PC-3 (cell line): Measurements from ENCODE around the gene ADCY2. TPM values are rescaled to one million over a fixed set of nuclear protein-coding genes. Genes with fewer than 3 reads are reported as not detected.

Experiments used
- ATAC-seq: fragments of 200-7000 bp; cut with Tn5 transposase; 2 replicates; pipeline ENCODE4 v1.9.1; 2020; ENCODE audit warnings: mild to moderate bottlenecking, moderate library complexity
- BruUV-seq: library from RNA; stranded (reverse); fragments of 400-500 nt; replicated peaks from 2 replicates; lab custom pipeline; 2021; lab: Mats Ljungman, UMichigan
- CTCF ChIA-PET: fragments of 300-600 bp; sonication (Branson Sonifier 250); formaldehyde crosslinking; loops from one replicate; lab custom pipeline; 2022; ENCODE audit warnings: antibody characterized with exemption; lab: Charles Lee
- POLR2A ChIA-PET: fragments of 300-600 bp; sonication (Branson Sonifier 250); formaldehyde crosslinking; loops from one replicate; lab custom pipeline; 2022; ENCODE audit warnings: antibody characterized with exemption; ENCODE audit not compliant: unreplicated experiment; lab: Charles Lee
- DNase-seq: peaks from one replicate; pipeline ENCODE4 v3.0.0-alpha.2; 2015
- H2AFZ ChIP-seq: fragments of 300-600 bp; sonication (generic); 2 replicates; pipeline ENCODE4 v1.6.0; 2016; ENCODE audit warnings: antibody characterized with exemption, low read length
- H3F3A ChIP-seq: fragments of 300-600 bp; sonication (generic); one replicate; pipeline ENCODE4 v1.6.0; 2017; ENCODE audit warnings: antibody characterized with exemption, low read length, control low read depth, mild to moderate bottlenecking; ENCODE audit not compliant: unreplicated experiment
- H3K27ac ChIP-seq: fragments of 300-600 bp; sonication (generic); 2 replicates; pipeline ENCODE4 v1.5.1; 2016; ENCODE audit warnings: mild to moderate bottlenecking, low read length
- H3K27me3 ChIP-seq: fragments of 300-600 bp; sonication (generic); 2 replicates; pipeline ENCODE4 v1.6.1; 2016; ENCODE audit warnings: low read length, mixed read lengths
- H3K36me3 ChIP-seq: fragments of 300-600 bp; sonication (generic); 2 replicates; pipeline ENCODE4 v1.6.1; 2016; ENCODE audit warnings: low read depth, mixed run types, low read length, mixed read lengths
- H3K4me1 ChIP-seq: fragments of 300-600 bp; sonication (generic); 2 replicates; pipeline ENCODE4 v1.5.1; 2016; ENCODE audit warnings: low read length; ENCODE audit not compliant: insufficient read depth
- H3K4me2 ChIP-seq: fragments of 300-600 bp; sonication (generic); 2 replicates; pipeline ENCODE4 v1.6.0; 2016; ENCODE audit warnings: low read length
- H3K4me3 ChIP-seq: fragments of 300-600 bp; sonication (generic); 2 replicates; pipeline ENCODE4 v1.5.1; 2016; ENCODE audit warnings: mild to moderate bottlenecking, low read length, mixed read lengths
- H3K79me2 ChIP-seq: fragments of 300-600 bp; sonication (generic); 2 replicates; pipeline ENCODE4 v1.6.1; 2017; ENCODE audit warnings: low read length, mixed read lengths
- H3K9ac ChIP-seq: fragments of 300-600 bp; sonication (generic); 2 replicates; pipeline ENCODE4 v1.6.0; 2016; ENCODE audit warnings: mild to moderate bottlenecking, low read length
- H3K9me2 ChIP-seq: fragments of 300-600 bp; sonication (generic); replicated peaks from 2 replicates; pipeline ENCODE4 v1.6.1; 2016; ENCODE audit warnings: mixed run types, low read length, mixed read lengths
- H3K9me3 ChIP-seq: fragments of 300-600 bp; sonication (generic); 2 replicates; pipeline ENCODE4 v1.6.1; 2016; ENCODE audit warnings: low read length, mixed read lengths
- H4K20me1 ChIP-seq: fragments of 300-600 bp; sonication (generic); 2 replicates; pipeline ENCODE4 v1.6.1; 2016; ENCODE audit warnings: low read length, mixed read lengths
- EZH2 ChIP-seq: fragments of 300-600 bp; sonication (generic); IDR thresholded peaks from one replicate; pipeline ENCODE4 v1.6.1; 2017; ENCODE audit warnings: antibody characterized with exemption, mild to moderate bottlenecking, low read length; ENCODE audit not compliant: unreplicated experiment
- EZH2phosphoT487 ChIP-seq: fragments of 300-600 bp; sonication (generic); IDR thresholded peaks from 2 replicates; pipeline ENCODE4 v1.6.1; 2018; ENCODE audit warnings: mild to moderate bottlenecking, antibody characterized with exemption, low read length, borderline replicate concordance
- intact Hi-C: fragments of 100-400 bp; cut with micrococcal nuclease; formaldehyde crosslinking; loops from 2 replicates; pipeline ENCODE4 v1.9.0; 2023
- total RNA-seq: library from RNA; depleted of rRNA; stranded (reverse); fragments of >200 nt; gene quantifications from 2 replicates; pipeline ENCODE4 v1.2.3, GENCODE V29; 2014
- TF ChIP-seq, protein P1 (sequence below): fragments of 300-600 bp; sonication (generic); conservative IDR thresholded peaks from 2 replicates; pipeline ENCODE4 v1.5.1; 2017; ENCODE audit warnings: antibody characterized with exemption, low read depth, mild to moderate bottlenecking, low read length

ADCY2 gene
- total RNA-seq, 1 experiment from 2014 or later: not detected

DNA sequence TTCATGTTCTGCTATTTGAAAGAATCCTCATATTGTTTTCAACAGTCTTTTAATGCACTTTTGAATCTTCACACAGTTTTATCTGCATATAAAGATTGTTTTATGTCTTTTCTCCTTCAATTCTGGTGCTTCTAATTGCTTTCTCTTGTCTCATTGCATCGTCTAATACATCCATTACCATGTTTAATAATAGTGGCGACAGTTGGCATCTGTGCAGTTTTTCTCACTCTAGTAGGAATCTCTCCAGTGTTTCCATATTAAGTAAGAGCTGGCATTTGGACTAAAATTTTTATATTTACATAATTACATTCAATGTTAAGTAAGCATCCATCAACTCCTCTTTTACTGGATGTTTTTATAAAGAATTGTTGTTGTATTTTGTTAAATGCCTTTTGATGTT is 49.9 kb downstream of the ADCY2 start:
- no peak overlapping the region for H3K27ac ChIP-seq
- no peak for TF ChIP-seq EZH2phosphoT487
- TF ChIP-seq EZH2: no peak
- TF ChIP-seq, protein P1, sequence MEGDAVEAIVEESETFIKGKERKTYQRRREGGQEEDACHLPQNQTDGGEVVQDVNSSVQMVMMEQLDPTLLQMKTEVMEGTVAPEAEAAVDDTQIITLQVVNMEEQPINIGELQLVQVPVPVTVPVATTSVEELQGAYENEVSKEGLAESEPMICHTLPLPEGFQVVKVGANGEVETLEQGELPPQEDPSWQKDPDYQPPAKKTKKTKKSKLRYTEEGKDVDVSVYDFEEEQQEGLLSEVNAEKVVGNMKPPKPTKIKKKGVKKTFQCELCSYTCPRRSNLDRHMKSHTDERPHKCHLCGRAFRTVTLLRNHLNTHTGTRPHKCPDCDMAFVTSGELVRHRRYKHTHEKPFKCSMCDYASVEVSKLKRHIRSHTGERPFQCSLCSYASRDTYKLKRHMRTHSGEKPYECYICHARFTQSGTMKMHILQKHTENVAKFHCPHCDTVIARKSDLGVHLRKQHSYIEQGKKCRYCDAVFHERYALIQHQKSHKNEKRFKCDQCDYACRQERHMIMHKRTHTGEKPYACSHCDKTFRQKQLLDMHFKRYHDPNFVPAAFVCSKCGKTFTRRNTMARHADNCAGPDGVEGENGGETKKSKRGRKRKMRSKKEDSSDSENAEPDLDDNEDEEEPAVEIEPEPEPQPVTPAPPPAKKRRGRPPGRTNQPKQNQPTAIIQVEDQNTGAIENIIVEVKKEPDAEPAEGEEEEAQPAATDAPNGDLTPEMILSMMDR: no peak
- no peaks in the 10 kb centered on the region for H3K9me2 ChIP-seq
- peaks cover 20% of the 10 kb centered on the region for H3K27me3 ChIP-seq
- H3K9me3 ChIP-seq: no peaks in the 10 kb centered on the region
- H3K79me2 ChIP-seq: no peaks in the 10 kb centered on the region
- ChIA-PET POLR2A (no interaction called here), CTCF (no interaction called here)
- intact Hi-C loops: no loop called here
- H4K20me1 ChIP-seq: no peaks in the 10 kb centered on the region
- BruUV-seq: no TSS peak
- no peak overlapping the region for H3K9ac ChIP-seq
- H3K4me1 ChIP-seq: no peaks in the 10 kb centered on the region
- no peak overlapping the region for H3K4me2 ChIP-seq
- H3F3A ChIP-seq: no peaks in the 10 kb centered on the region
- H3K4me3 ChIP-seq: no peak overlapping the region
- no peak for ATAC-seq
- no peaks in the 10 kb centered on the region for H3K36me3 ChIP-seq
- no peak for DNase-seq
- H2AFZ ChIP-seq: no peak overlapping the region

DNA sequence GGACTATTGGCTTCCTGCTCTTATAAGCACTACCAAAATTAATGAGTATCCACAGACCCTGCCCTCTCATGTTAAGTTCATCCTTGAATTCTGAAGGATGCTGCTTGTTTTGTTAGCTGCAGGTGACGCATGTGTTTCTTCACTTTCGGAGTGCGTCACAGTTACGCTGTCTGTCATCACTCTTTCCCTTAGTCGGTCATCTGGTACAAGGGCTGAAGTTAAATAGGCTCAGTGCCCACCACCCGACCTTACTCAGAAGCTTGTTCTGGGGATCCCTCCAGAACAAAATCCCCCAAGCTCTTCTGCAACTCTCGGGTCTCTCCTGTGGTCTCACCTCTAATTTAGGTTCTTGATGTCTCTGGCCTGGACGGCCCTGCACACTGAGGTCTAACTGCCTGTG is 51.0 kb downstream of the ADCY2 start:
- Histone ChIP-seq H3K27ac (no peak overlapping the region), H3K9me2 (no peaks in the 10 kb centered on the region), H3K4me3 (no peak overlapping the region), H3K36me3 (no peaks in the 10 kb centered on the region), H3K79me2 (no peaks in the 10 kb centered on the region), H3K9ac (no peak overlapping the region), H3K9me3 (no peaks in the 10 kb centered on the region), H3K27me3 (peaks cover 18% of the 10 kb centered on the region; the same call in 1 of the 2 replicates), H3F3A (no peaks in the 10 kb centered on the region), H4K20me1 (no peaks in the 10 kb centered on the region), H3K4me1 (no peaks in the 10 kb centered on the region), H3K4me2 (no peak overlapping the region), H2AFZ (no peak overlapping the region)
- BruUV-seq: no TSS peak
- ATAC-seq (no peak), DNase-seq (no peak)
- ChIA-PET CTCF (no interaction called here), POLR2A (no interaction called here)
- intact Hi-C loops: no loop called here
- no peak for TF ChIP-seq EZH2phosphoT487
- TF ChIP-seq, protein P1: no peak
- no peak for TF ChIP-seq EZH2

DNA sequence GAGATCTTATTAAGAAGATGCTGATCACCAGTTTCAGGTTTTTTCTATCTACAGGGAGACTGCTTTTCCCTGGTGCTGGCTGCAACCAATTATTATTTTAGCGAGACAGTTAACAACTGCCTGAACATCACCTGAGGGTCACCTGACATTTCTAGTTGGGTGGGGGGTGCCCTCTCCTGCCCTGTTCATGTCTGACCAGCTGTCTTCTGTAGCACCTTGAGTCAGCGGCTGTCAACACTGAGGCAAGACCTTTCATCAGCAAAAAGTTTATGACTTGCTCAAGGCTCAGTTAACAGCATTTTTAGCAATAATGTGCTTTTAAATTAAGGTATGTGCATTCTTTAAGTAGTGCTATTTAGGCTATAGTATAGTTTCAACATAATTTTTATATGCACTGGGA is 58.0 kb downstream of the ADCY2 start:
- H2AFZ ChIP-seq: no peak overlapping the region

More for the DNA sequence above, 58.0 kb downstream of the ADCY2 start:
- no peaks in the 10 kb centered on the region for H4K20me1 ChIP-seq
- H3K36me3 ChIP-seq: no peaks in the 10 kb centered on the region
- H3K9me3 ChIP-seq: no peaks in the 10 kb centered on the region
- no peak overlapping the region for H3K4me3 ChIP-seq
- no peaks in the 10 kb centered on the region for H3K27me3 ChIP-seq
- ATAC-seq: no peak
- no peak for DNase-seq
- H3K9ac ChIP-seq: no peak overlapping the region
- H3K27ac ChIP-seq: no peak overlapping the region
- no peaks in the 10 kb centered on the region for H3F3A ChIP-seq
- TF ChIP-seq EZH2phosphoT487 (no peak), EZH2 (no peak)
- TF ChIP-seq, protein P1: no peak
- H3K9me2 ChIP-seq: no peaks in the 10 kb centered on the region
- H3K79me2 ChIP-seq: no peaks in the 10 kb centered on the region
- H3K4me1 ChIP-seq: no peaks in the 10 kb centered on the region
- ChIA-PET POLR2A (no interaction called here), CTCF (no interaction called here)
- intact Hi-C loops: no loop called here
- no peak overlapping the region for H3K4me2 ChIP-seq
- no TSS peak for BruUV-seq
